T-helper 17 cell (primary cell): ENCODE measurements around the gene SFT2D1. TPM values are rescaled to one million over a fixed set of nuclear protein-coding genes. Genes with fewer than 3 reads are reported as not detected.
"Not testable (repeated sequence)": the region's sequence is repeated elsewhere in the genome, so short reads cannot be mapped to it uniquely, and the experiment has no call there.

ENCODE experiments used
- ATAC-seq: fragments of 150-1000 bp; cut with Tn5 transposase; 2 replicates; pipeline ENCODE4 v1.10.0; 2021; ENCODE audit warnings: mild to moderate bottlenecking, moderate library complexity
- DNase-seq, 3 donors: peaks; one replicate each; pipeline versions ENCODE4 v3.0.0 to v3.0.0-alpha.2; 2020 to 2021
- H3K9me3 ChIP-seq: one replicate; pipeline ENCODE4 v1.7.0; 2013; ENCODE audit warnings: low read length, mild to moderate bottlenecking; ENCODE audit not compliant: control insufficient read depth, poor library complexity, severe bottlenecking
- H3K27ac Mint-ChIP-seq: one replicate; pipeline ENCODE4 v1.8.0; 2022; ENCODE audit warnings: mild to moderate bottlenecking, moderate library complexity, mixed read lengths
- H3K27me3 Mint-ChIP-seq: one replicate; pipeline ENCODE4 v1.8.0; 2022; ENCODE audit warnings: mixed read lengths
- H3K36me3 Mint-ChIP-seq: one replicate; pipeline ENCODE4 v1.8.0; 2022; ENCODE audit warnings: low read depth, mixed read lengths
- H3K4me1 Mint-ChIP-seq: one replicate; pipeline ENCODE4 v1.8.0; 2022; ENCODE audit warnings: mild to moderate bottlenecking, mixed read lengths
- H3K4me3 Mint-ChIP-seq: one replicate; pipeline ENCODE4 v1.8.0; 2022; ENCODE audit warnings: mild to moderate bottlenecking, moderate library complexity, mixed read lengths
- total RNA-seq, 4 donors: library from RNA in 2 of 4; stranded (reverse) in 2 of 4; gene quantifications; one replicate each; pipeline ENCODE4 v1.2.3 and lab custom pipeline; 2022 to 2026

Gene SFT2D1
- total RNA-seq, 2 donors from 2014 or later = 10.9 to 12.3 TPM

- H3K27me3 Mint-ChIP-seq = no peaks in the 10 kb centered on the region
- no peak for ATAC-seq
- H3K27ac Mint-ChIP-seq = no peak overlapping the region
- no peaks in the 10 kb centered on the region for H3K9me3 ChIP-seq
- peaks cover 12% of the 10 kb centered on the region for H3K4me1 Mint-ChIP-seq
- H3K36me3 Mint-ChIP-seq = peaks cover 2% of the 10 kb centered on the region
- no peak for DNase-seq
- H3K4me3 Mint-ChIP-seq = no peak overlapping the region
These were observed 36.8 kb upstream of the SFT2D1 start for GRCh38 chr6:166379103-166379586.

DNA sequence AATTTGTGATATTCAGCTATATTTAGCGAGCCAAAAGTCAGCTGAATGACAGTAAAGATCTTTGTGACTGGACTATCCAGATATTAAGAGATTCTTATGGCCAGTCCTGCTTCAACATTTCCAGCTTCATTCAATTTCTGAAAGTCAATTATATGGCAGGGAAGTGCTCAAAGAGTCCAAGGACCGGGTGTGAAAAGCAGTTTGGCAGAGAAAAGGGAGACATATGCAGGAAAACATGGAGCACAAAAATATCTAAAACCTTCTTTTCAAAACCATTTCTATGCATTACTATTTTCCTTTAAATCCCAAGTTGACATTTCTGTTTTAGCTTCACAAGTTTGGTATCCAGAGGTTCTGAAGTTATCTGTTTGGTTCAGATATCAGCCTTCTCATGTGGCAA lies 35.4 kb upstream of the SFT2D1 start:
- ATAC-seq (no peak), DNase-seq (no peak)
- H3K4me1 Mint-ChIP-seq = peaks cover 12% of the 10 kb centered on the region

GRCh38 chr6:166375013-166375412 lies 32.7 kb upstream of the SFT2D1 start:
- H3K36me3 Mint-ChIP-seq = peaks cover 2% of the 10 kb centered on the region
- no peak for ATAC-seq
- no peak overlapping the region for H3K4me3 Mint-ChIP-seq
- no peak overlapping the region for H3K27ac Mint-ChIP-seq
- DNase-seq = no peak
- no peaks in the 10 kb centered on the region for H3K9me3 ChIP-seq
- H3K4me1 Mint-ChIP-seq = peaks cover 3% of the 10 kb centered on the region
- no peaks in the 10 kb centered on the region for H3K27me3 Mint-ChIP-seq

More for the DNA sequence above, 35.4 kb upstream of the SFT2D1 start:
- Mint-ChIP-seq H3K27me3 (no peaks in the 10 kb centered on the region), H3K36me3 (peaks cover 2% of the 10 kb centered on the region), H3K4me3 (no peak overlapping the region), H3K27ac (no peak overlapping the region)
- H3K9me3 ChIP-seq = no peaks in the 10 kb centered on the region

- no peak for ATAC-seq
- Mint-ChIP-seq H3K27ac (no peak overlapping the region), H3K36me3 (peaks cover 6% of the 10 kb centered on the region), H3K27me3 (no peaks in the 10 kb centered on the region), H3K4me3 (no peak overlapping the region), H3K4me1 (peaks cover 3% of the 10 kb centered on the region)
- H3K9me3 ChIP-seq = no peaks in the 10 kb centered on the region
- no peak for DNase-seq
These were observed 28.1 kb upstream of the SFT2D1 start for GRCh38 chr6:166370489-166370888.

GRCh38 chr6:166369782-166370181 lies 27.4 kb upstream of the SFT2D1 start:
- ATAC-seq = no peak
- H3K4me1 Mint-ChIP-seq = peaks cover 3% of the 10 kb centered on the region
- DNase-seq = no peak
- no peak overlapping the region for H3K27ac Mint-ChIP-seq
- H3K27me3 Mint-ChIP-seq = no peaks in the 10 kb centered on the region
- peaks cover 6% of the 10 kb centered on the region for H3K36me3 Mint-ChIP-seq
- H3K4me3 Mint-ChIP-seq = no peak overlapping the region
- H3K9me3 ChIP-seq = no peaks in the 10 kb centered on the region

DNA sequence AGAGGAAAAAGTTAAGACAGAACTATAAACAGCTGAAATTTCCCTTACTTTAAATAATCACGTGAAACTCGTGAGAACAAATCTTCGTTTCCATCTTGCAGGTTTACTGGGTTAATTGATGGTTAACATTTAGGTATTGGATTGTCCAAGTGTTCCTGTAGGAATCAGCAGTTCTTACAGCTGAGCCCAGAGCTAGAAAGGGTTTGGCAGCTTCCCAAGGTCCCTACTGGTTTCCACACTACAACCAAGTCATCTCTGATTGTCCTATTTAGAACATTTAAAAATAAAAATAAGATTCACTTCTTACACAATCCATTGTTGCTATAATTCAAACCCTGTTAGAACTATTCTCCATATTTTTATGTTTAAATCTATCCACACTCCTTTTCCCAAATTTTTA lies 24.6 kb upstream of the SFT2D1 start:
- no peak for DNase-seq
- H3K9me3 ChIP-seq = no peaks in the 10 kb centered on the region
- ATAC-seq = no peak
- Mint-ChIP-seq H3K27ac (no peak overlapping the region), H3K27me3 (no peaks in the 10 kb centered on the region), H3K4me3 (no peak overlapping the region), H3K4me1 (no peaks in the 10 kb centered on the region), H3K36me3 (peaks cover 3% of the 10 kb centered on the region)

DNA sequence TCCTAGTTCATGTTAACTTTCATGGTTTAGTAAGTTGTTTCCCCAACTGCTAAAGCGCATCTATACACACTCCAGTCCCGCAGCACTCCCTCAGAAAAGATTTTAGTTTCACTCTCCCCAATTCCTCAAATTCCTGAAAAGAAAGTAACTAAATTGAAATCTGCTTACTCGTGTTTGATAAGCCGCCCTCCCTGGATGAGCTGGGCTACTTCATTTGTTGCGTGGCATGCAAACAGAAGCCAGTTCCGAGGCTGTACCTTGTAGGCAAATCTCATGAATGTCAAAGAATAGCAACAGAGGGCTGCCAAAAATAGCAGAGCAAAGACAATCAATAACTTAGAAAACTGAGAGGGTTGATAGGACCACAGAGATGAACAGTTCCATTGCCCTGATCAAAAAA lies 23.5 kb upstream of the SFT2D1 start:
- Mint-ChIP-seq H3K4me1 (no peaks in the 10 kb centered on the region), H3K27me3 (no peaks in the 10 kb centered on the region), H3K4me3 (no peak overlapping the region), H3K36me3 (peaks cover 3% of the 10 kb centered on the region), H3K27ac (no peak overlapping the region)
- no peaks in the 10 kb centered on the region for H3K9me3 ChIP-seq
- no peak for DNase-seq
- ATAC-seq = no peak

GRCh38 chr6:166365221-166365620 lies 22.9 kb upstream of the SFT2D1 start:
- peaks cover 3% of the 10 kb centered on the region for H3K36me3 Mint-ChIP-seq
- H3K27me3 Mint-ChIP-seq = no peaks in the 10 kb centered on the region
- no peak for DNase-seq
- H3K4me3 Mint-ChIP-seq = no peak overlapping the region
- no peak overlapping the region for H3K27ac Mint-ChIP-seq
- no peaks in the 10 kb centered on the region for H3K4me1 Mint-ChIP-seq
- no peak for ATAC-seq
- H3K9me3 ChIP-seq = no peaks in the 10 kb centered on the region

DNA sequence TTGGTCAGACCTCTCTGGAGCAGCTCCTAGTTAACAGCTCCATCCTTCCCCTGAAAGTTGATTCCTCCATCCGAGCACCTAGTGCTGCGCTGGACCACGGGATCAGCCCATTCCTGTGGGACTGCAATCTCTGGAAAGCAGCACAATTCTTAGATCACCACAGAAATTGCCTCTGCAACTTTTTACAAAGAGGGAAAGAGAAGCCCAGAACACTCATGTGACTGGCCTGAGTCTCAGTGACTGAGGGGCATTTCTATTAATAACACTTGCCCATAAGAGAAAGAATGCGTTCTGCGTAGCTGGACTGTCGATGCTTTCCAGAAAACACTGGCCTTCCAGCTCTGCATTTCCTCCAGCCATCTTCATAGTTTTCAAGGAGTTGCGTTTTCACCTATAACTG lies 22.1 kb upstream of the SFT2D1 start:
- no peak for DNase-seq
- Mint-ChIP-seq H3K27me3 (no peaks in the 10 kb centered on the region), H3K4me3 (no peak overlapping the region), H3K27ac (no peak overlapping the region), H3K4me1 (no peaks in the 10 kb centered on the region), H3K36me3 (peaks cover 3% of the 10 kb centered on the region)
- no peaks in the 10 kb centered on the region for H3K9me3 ChIP-seq
- ATAC-seq = no peak

DNA sequence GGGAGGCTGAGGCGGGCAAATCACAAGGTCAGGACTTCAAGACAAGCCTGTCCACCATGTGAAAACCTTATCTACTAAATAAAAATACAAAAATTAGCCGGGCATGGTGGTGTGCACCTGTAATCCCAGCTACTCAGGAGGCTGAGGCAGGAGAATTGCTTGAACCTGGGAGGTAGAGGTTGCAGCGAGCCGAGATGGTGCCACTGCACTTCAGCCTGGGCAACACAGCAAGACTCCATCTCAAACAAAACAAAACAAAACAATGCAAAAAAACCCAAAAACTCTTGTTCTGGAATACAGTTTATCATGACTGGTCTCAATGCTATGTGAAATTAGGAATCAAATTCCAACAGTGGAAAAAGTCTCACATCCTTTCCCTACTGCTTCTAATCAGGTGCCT lies 20.1 kb upstream of the SFT2D1 start:
- DNase-seq, H3K27me3 Mint-ChIP-seq, H3K36me3 Mint-ChIP-seq, H3K4me1 Mint-ChIP-seq, ATAC-seq, H3K27ac Mint-ChIP-seq, H3K4me3 Mint-ChIP-seq, H3K9me3 ChIP-seq: not testable (repeated sequence)

GRCh38 chr6:166361077-166361429 lies 18.7 kb upstream of the SFT2D1 start:
- Mint-ChIP-seq H3K27ac (no peak overlapping the region), H3K27me3 (no peaks in the 10 kb centered on the region), H3K4me3 (no peak overlapping the region), H3K36me3 (no peaks in the 10 kb centered on the region), H3K4me1 (no peaks in the 10 kb centered on the region)
- DNase-seq = no peak
- ATAC-seq = no peak
- H3K9me3 ChIP-seq = no peaks in the 10 kb centered on the region

DNA sequence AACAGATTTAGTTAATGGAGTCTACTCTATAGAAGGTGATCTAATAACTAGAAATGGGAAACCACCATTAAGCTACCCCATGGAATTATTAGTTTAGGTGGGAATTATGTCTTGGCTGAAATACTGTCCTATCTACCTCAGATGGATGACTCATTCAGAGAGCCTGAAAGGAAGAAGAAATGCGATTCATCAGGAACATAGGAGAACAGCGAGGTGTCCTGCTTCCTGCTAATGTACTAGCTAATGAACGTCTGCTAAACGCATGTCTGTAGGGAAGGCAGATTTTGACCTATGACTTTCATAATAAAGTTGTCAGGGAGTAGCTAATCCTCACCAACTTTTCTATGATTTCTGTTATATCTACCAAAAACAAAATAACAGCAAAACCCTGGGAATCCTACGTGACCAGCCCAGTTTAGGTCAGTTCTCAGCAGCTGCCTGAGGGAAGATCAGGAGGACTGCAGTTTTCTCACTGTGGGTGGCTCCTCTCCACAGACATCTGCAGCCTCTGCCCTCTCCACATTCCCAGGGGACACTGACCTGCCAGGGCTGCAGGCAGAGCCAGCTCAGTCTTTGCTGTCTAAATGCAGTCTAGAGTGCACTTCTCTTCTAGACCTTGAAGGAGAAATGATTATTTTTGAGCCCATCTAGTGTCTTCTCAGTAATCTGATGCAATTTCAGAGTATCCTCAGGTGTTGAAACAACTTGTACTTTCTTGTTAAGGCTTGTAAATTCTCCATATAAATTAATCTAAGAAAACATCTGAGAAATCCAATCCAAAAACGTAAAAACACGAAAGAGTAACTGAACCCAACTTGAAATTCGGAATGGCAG lies 18.1 kb upstream of the SFT2D1 start:
- Mint-ChIP-seq H3K27me3 (peaks cover 5% of the 10 kb centered on the region), H3K4me1 (no peaks in the 10 kb centered on the region), H3K4me3 (no peak overlapping the region), H3K27ac (no peak overlapping the region), H3K36me3 (no peaks in the 10 kb centered on the region)
- DNase-seq (no peak), ATAC-seq (no peak)
- no peaks in the 10 kb centered on the region for H3K9me3 ChIP-seq

GRCh38 chr6:166355552-166355951 lies 13.2 kb upstream of the SFT2D1 start:
- DNase-seq (no peak), ATAC-seq (no peak)
- Mint-ChIP-seq H3K4me1 (no peaks in the 10 kb centered on the region), H3K27me3 (peaks cover 9% of the 10 kb centered on the region), H3K27ac (no peak overlapping the region), H3K4me3 (no peak overlapping the region), H3K36me3 (no peaks in the 10 kb centered on the region)
- no peaks in the 10 kb centered on the region for H3K9me3 ChIP-seq

GRCh38 chr6:166354965-166355364 lies 12.6 kb upstream of the SFT2D1 start:
- ATAC-seq = no peak
- no peaks in the 10 kb centered on the region for H3K4me1 Mint-ChIP-seq
- no peaks in the 10 kb centered on the region for H3K9me3 ChIP-seq
- H3K36me3 Mint-ChIP-seq = no peaks in the 10 kb centered on the region
- no peak for DNase-seq
- peaks cover 9% of the 10 kb centered on the region for H3K27me3 Mint-ChIP-seq
- no peak overlapping the region for H3K27ac Mint-ChIP-seq
- H3K4me3 Mint-ChIP-seq = no peak overlapping the region
